ENCODE results near the gene ANKMY2.

The ANKMY2 gene

GRCh38 chr7:16670021-16670420 is 24.5 kb upstream of the ANKMY2 start:
- TF ChIP-seq HDGF (IDR thresholded peaks at IDR 0.05; ENCODE audit: borderline replicate concordance) (no peak), FOXA1 (IDR thresholded peaks at IDR 0.05) (no peak), CTBP1 (IDR thresholded peaks at IDR 0.05; ENCODE audit: borderline replicate concordance) (no peak), FOXK2 (IDR thresholded peaks at IDR 0.05) (no peak), SUZ12 (IDR thresholded peaks at IDR 0.05) (no peak), L3MBTL2 (conservative IDR thresholded peaks at IDR 0.05) (no peak), NFRKB (IDR thresholded peaks at IDR 0.05) (no peak), ARNT (IDR thresholded peaks at IDR 0.05) (no peak), FOXM1 (IDR thresholded peaks at IDR 0.05; ENCODE audit: borderline replicate concordance) (no peak), BHLHE40 (IDR thresholded peaks at IDR 0.05; ENCODE audit: borderline replicate concordance) (no peak), ELF4 (IDR thresholded peaks at IDR 0.05) (no peak), LEF1 (IDR thresholded peaks at IDR 0.05; ENCODE audit: borderline replicate concordance) (no peak)
- TF ChIP-seq, protein P1, sequence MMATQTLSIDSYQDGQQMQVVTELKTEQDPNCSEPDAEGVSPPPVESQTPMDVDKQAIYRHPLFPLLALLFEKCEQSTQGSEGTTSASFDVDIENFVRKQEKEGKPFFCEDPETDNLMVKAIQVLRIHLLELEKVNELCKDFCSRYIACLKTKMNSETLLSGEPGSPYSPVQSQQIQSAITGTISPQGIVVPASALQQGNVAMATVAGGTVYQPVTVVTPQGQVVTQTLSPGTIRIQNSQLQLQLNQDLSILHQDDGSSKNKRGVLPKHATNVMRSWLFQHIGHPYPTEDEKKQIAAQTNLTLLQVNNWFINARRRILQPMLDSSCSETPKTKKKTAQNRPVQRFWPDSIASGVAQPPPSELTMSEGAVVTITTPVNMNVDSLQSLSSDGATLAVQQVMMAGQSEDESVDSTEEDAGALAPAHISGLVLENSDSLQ (IDR thresholded peaks at IDR 0.05): no peak
- POLR2A ChIA-PET: no interaction called here
- CTCF ChIA-PET: no interaction called here
- DNase-seq (ENCODE audit: extremely low spot score): no peak

DNA sequence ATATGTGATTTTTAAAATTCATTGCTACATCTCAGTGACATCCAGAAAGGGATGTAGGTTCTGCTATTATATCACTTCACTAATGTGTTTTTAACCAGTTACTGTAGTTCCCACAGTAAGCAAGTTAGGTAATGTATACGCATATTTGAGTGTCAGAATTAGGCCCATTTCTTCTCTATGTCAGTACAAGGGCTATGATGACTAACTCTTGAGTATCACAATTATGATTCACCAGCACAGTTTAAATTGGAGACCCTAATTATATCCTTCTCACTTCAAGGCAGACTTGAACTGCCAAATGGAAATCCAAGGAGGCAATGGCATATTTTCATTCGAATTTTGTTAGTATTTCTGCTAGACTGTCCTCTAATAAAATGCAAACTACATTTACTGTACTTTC is 24.0 kb upstream of the ANKMY2 start:
- DNase-seq (ENCODE audit: extremely low spot score): no peak
- ChIA-PET POLR2A (no interaction called here), CTCF (no interaction called here)
- TF ChIP-seq BHLHE40 (IDR thresholded peaks at IDR 0.05; ENCODE audit: borderline replicate concordance) (no peak), SUZ12 (IDR thresholded peaks at IDR 0.05) (no peak), SP1 (IDR thresholded peaks at IDR 0.05) (no peak), ZNF384 (IDR thresholded peaks at IDR 0.05) (no peak), FOXM1 (IDR thresholded peaks at IDR 0.05; ENCODE audit: borderline replicate concordance) (no peak), ELF4 (IDR thresholded peaks at IDR 0.05) (no peak), L3MBTL2 (conservative IDR thresholded peaks at IDR 0.05) (no peak), HDGF (IDR thresholded peaks at IDR 0.05; ENCODE audit: borderline replicate concordance) (no peak), FOXA1 (IDR thresholded peaks at IDR 0.05) (no peak), ARNT (IDR thresholded peaks at IDR 0.05) (no peak), NFRKB (IDR thresholded peaks at IDR 0.05) (no peak), TARDBP (IDR thresholded peaks at IDR 0.05) (no peak), FOXK2 (IDR thresholded peaks at IDR 0.05) (no peak), LEF1 (IDR thresholded peaks at IDR 0.05; ENCODE audit: borderline replicate concordance) (no peak), CTBP1 (IDR thresholded peaks at IDR 0.05; ENCODE audit: borderline replicate concordance) (no peak)
- TF ChIP-seq, protein P1 (IDR thresholded peaks at IDR 0.05): no peak

- no peak for DNase-seq (ENCODE audit: extremely low spot score)
- TF ChIP-seq ELF4 (IDR thresholded peaks at IDR 0.05) (no peak), FOXM1 (IDR thresholded peaks at IDR 0.05; ENCODE audit: borderline replicate concordance) (no peak), FOXA1 (IDR thresholded peaks at IDR 0.05) (no peak), ZNF384 (IDR thresholded peaks at IDR 0.05) (no peak), LEF1 (IDR thresholded peaks at IDR 0.05; ENCODE audit: borderline replicate concordance) (no peak), CTBP1 (IDR thresholded peaks at IDR 0.05; ENCODE audit: borderline replicate concordance) (no peak), BHLHE40 (IDR thresholded peaks at IDR 0.05; ENCODE audit: borderline replicate concordance) (no peak), ARNT (IDR thresholded peaks at IDR 0.05) (no peak)
- ChIA-PET POLR2A (no interaction called here), CTCF (interaction anchor here (0.6 to 0.7 kb wide), 2 partner anchors 90 to 116 kb away, joined by 3 to 4 read pairs; no protein-coding TSS in a partner anchor)
Observed at GRCh38 chr7:16668978-16669377, 23.4 kb upstream of the ANKMY2 start.

DNA sequence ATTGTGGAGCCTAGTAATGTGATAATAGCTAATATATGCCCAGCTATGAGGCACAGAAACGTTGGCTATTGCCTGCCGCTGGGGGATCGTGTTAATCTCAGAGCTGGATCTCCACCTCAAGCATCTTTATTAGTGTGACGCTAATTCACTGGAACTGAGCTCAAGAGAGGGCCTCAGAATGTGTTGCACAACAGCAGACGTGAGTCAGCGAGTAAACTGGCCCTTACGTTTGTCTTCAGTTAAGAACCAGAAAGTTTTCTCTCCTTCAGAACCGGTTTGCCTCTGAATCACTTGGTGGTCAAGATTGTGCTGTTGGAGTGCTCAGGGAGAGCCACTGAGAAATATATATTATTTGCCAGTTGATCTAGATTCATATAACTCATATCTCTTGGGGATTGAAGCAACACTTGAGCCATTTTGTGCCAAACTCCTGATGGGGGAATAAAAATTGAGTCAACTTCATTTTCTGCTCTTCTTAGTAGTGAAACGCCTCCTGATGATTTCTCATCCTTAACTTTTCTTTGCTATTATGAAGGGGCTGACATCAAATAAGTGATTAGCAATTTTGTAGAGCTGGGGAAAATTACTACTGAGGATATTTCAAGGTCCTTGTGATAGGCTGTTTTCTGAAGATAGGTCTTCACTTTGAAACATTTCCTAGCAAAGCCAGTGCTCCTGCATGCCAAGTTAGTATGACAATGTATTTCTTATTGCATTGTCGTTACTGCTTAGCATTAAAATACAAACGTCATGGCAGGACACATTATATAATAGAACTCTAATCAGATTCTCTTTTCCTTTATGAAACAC is 22.7 kb upstream of the ANKMY2 start:
- ChIA-PET CTCF (interaction anchor here (0.6 to 0.7 kb wide), 2 partner anchors 91 to 115 kb away, joined by 3 to 4 read pairs; no protein-coding TSS in a partner anchor), POLR2A (interaction anchor here (1.0 to 1.5 kb wide), 2 partner anchors 22 to 23 kb away, joined by 4 to 5 read pairs; partner anchors contain the start of gene ANKMY2)
- peak; percentile 44 for DNase-seq (ENCODE audit: extremely low spot score)
- no peak for TF ChIP-seq LEF1 (IDR thresholded peaks at IDR 0.05; ENCODE audit: borderline replicate concordance)
- no peak for TF ChIP-seq NFRKB (IDR thresholded peaks at IDR 0.05)
- TF ChIP-seq HDGF (IDR thresholded peaks at IDR 0.05; ENCODE audit: borderline replicate concordance): no peak
- TF ChIP-seq ARNT (IDR thresholded peaks at IDR 0.05): no peak
- no peak for TF ChIP-seq ZNF384 (IDR thresholded peaks at IDR 0.05)
- no peak for TF ChIP-seq TARDBP (IDR thresholded peaks at IDR 0.05)
- no peak for TF ChIP-seq ELF4 (IDR thresholded peaks at IDR 0.05)
- TF ChIP-seq CTBP1 (IDR thresholded peaks at IDR 0.05; ENCODE audit: borderline replicate concordance): no peak
- TF ChIP-seq, protein P1 (IDR thresholded peaks at IDR 0.05): no peak
- TF ChIP-seq FOXK2 (IDR thresholded peaks at IDR 0.05): no peak
- no peak for TF ChIP-seq L3MBTL2 (conservative IDR thresholded peaks at IDR 0.05)

- POLR2A ChIA-PET: interaction anchor here (1.0 to 1.5 kb wide), 2 partner anchors 21 to 22 kb away, joined by 4 to 5 read pairs; partner anchors contain the start of gene ANKMY2
- no peak for DNase-seq (ENCODE audit: extremely low spot score)
- CTCF ChIA-PET: interaction anchor here (0.6 kb wide), 1 partner anchor 16 kb away, joined by 5 read pairs; no protein-coding TSS in a partner anchor
- TF ChIP-seq ARNT (IDR thresholded peaks at IDR 0.05) (no peak), FOXA1 (IDR thresholded peaks at IDR 0.05) (no peak), HDGF (IDR thresholded peaks at IDR 0.05; ENCODE audit: borderline replicate concordance) (no peak), ELF4 (IDR thresholded peaks at IDR 0.05) (no peak), FOXM1 (IDR thresholded peaks at IDR 0.05; ENCODE audit: borderline replicate concordance) (no peak), L3MBTL2 (conservative IDR thresholded peaks at IDR 0.05) (no peak), CTBP1 (IDR thresholded peaks at IDR 0.05; ENCODE audit: borderline replicate concordance) (no peak), LEF1 (IDR thresholded peaks at IDR 0.05; ENCODE audit: borderline replicate concordance) (no peak)
Observed at GRCh38 chr7:16667355-16667754, 21.8 kb upstream of the ANKMY2 start.

Data from HEK293T (cell line).